GM21390 (cell line): Measurements from ENCODE around the gene OXCT2.

Experiments
- ATAC-seq: cut with Tn5 transposase; IDR thresholded peaks from one replicate; pipeline ENCODE4 v1.9.1; 2021; ENCODE audit not compliant: unreplicated experiment

The OXCT2 gene

GRCh38 chr1:39737546-39738169 lies 33.5 kb downstream of the OXCT2 start:
- no peak for ATAC-seq

GRCh38 chr1:39735731-39736130 lies 35.4 kb downstream of the OXCT2 start:
- no peak for ATAC-seq

- no peak for ATAC-seq
Measured at GRCh38 chr1:39733161-39733560, 38.0 kb downstream of the OXCT2 start.

DNA sequence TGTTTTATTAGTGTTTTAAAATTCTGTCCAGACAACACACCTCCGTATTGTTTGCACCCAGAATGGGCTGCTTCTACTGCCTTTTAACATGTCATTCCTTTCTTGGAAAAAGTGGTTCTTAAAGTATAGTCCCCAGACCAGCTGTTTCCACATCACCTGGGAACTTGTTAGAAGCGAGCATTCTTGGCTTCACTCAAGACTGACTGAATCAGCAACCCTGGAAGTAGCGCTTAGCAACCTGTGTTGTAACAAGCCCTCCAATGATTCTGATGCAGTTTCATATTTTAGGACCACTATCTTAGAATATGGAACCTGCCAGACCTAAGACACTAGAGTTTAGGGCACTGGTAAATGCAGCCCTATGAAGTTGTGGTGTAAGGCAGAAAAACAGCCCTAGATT lies 38.4 kb downstream of the OXCT2 start:
- no peak for ATAC-seq

DNA sequence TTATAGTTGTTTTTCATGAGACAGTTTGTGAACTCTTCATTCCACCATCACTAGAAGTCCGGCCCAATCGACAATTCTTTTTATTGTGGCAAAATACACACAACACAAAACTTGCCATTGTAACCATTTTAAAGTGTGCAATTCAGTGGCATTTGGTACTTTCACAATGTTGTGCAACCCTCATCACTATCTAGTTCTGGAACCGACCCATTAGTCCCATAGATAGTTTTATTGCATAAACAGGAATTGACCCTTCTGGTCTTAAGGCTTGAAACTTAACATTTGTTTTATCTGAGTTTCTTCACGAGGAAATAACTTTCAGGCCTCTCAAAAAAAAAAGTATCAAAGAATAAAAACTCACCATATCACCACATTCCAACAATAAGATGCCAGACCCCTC lies 41.3 kb downstream of the OXCT2 start:
- no peak for ATAC-seq

DNA sequence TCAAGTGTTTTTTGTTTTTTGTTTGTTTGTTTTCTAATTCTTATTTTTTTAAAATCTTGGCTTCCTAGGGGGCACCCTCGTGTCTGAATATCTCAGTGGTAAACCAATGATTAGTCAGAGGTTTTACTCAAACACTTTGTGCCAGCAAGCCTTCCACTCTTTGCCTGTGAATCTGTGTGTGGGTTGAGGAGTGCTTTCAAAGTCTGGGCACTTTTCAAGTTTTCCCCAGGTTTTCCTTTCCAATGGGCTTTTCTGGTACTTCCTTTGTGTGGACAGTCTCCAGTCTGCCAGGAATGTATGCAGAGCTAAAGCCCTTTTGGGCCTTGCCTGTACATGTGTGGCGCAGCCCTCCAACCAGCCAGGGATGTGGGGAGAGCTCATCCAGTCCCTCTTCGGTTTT lies 42.1 kb downstream of the OXCT2 start:
- no peak for ATAC-seq

- ATAC-seq: no peak
Measured at GRCh38 chr1:39727932-39728317, 43.2 kb downstream of the OXCT2 start.

DNA sequence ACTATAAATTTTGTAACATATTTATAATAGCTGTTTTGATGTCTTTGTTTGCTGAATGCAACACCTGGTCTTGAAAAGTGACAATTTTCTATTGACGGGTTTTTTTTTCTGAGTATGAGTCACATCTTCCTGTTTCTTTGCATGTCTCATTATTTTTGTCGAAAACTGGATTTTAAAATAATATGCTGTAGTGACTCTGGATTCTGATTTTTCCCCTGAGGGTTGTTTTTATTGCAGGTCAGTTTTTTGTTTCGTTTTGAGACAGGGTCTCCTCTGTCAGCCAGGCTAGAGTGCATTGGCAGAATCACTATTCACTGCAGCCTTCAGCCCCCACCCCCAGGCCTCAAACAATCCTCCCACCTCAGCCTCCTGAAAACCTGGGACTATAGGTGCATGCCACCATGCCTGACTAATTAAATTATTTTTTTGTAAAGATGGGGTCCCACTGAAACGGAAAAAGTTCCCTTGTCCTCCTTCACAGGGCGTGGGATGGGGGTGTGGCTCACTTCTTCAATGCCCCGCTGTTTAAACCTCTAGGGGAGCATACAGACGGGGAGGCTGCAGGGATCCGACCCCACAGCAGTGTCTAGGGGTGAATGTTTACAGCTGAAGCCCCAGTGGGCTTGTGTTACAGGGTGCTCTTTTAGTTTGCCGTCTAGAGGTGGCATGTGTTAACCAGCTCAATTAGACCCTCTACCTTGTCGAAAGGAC lies 43.8 kb downstream of the OXCT2 start:
- ATAC-seq: peak; percentile 49

DNA sequence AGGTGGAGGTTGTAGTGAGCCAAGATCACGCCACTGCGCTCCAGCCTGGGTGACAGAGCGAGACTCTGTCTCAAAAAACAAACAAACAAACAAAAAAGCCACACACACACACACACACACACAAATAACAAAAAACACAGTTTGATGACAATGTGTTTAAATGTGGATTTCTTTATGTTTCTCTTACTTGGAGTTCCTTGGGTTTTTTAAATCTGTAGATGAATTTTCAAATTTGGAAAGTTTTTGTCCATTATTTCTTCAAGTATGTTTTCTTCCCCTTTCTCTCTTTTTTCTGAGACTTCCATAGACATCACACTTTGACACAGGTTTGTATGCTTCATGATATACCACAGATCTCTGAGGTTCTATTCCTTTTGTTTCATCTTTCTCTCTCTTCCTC lies 44.5 kb downstream of the OXCT2 start:
- ATAC-seq: no peak

DNA sequence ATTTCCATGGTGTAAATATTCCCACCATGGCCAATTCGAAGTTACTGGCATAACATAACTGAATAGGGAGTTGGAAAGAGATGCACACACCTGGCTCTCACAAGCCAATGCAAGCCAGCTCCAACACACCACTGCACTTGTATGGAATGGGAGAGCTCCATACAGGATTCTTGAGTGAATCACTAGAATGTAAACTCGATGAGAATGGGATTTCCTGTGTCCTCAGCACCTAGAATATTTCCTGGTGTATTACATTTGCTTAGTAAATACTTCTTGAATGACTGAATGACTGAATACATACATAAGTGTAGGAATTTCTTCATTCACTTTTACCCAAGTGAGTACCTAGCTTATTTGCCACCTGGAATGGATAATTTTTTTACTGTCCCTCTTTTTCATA lies 48.7 kb downstream of the OXCT2 start:
- ATAC-seq: no peak

GRCh38 chr1:39721664-39722063 lies 49.5 kb downstream of the OXCT2 start:
- no peak for ATAC-seq

- no peak for ATAC-seq
Measured at GRCh38 chr1:39720094-39720999, 50.8 kb downstream of the OXCT2 start.
